ENCODE results near the gene FAM209A.
"Not testable (repeated sequence)": the region's sequence is repeated elsewhere in the genome, so short reads cannot be mapped to it uniquely, and the experiment has no call there.

Gene FAM209A

GRCh38 chr20:56524444-56524843 lies at the start of gene FAM209A:
TSS of gene FAM209A (plus strand) at chr20:56524744. CDS start at chr20:56524809, 65 bp downstream.
- DNase-seq (ENCODE audit: low read depth): not testable (repeated sequence)

- no peak for DNase-seq (ENCODE audit: low read depth)
Measured at GRCh38 chr20:56483970-56484369, 40.6 kb upstream of the FAM209A start.

- no peak for DNase-seq (ENCODE audit: low read depth)
Measured at GRCh38 chr20:56487216-56487615, 37.3 kb upstream of the FAM209A start.

GRCh38 chr20:56488566-56488965 lies 36.0 kb upstream of the FAM209A start:
- DNase-seq (ENCODE audit: low read depth): no peak

- no peak for DNase-seq (ENCODE audit: low read depth)
Measured at GRCh38 chr20:56501116-56501515, 23.4 kb upstream of the FAM209A start.

- DNase-seq (ENCODE audit: low read depth): no peak
Measured at GRCh38 chr20:56503916-56504315, 20.6 kb upstream of the FAM209A start.

GRCh38 chr20:56504373-56505005 lies 20.1 kb upstream of the FAM209A start:
- no peak for DNase-seq (ENCODE audit: low read depth)

- DNase-seq (ENCODE audit: low read depth): no peak
Measured at GRCh38 chr20:56506103-56506502, 18.4 kb upstream of the FAM209A start.

- no peak for DNase-seq (ENCODE audit: low read depth)
Measured at GRCh38 chr20:56511926-56512325, 12.6 kb upstream of the FAM209A start.

- DNase-seq (ENCODE audit: low read depth): no peak
Measured at GRCh38 chr20:56513161-56514150, 11.1 kb upstream of the FAM209A start.

GRCh38 chr20:56516631-56517030 lies 7.9 kb upstream of the FAM209A start:
- no peak for DNase-seq (ENCODE audit: low read depth)

- DNase-seq (ENCODE audit: low read depth): no peak
Measured at GRCh38 chr20:56517211-56517610, 7.3 kb upstream of the FAM209A start.

GRCh38 chr20:56517641-56518040 lies 6.9 kb upstream of the FAM209A start:
- DNase-seq (ENCODE audit: low read depth): no peak

GRCh38 chr20:56518126-56518525 lies 6.4 kb upstream of the FAM209A start:
- no peak for DNase-seq (ENCODE audit: low read depth)

GRCh38 chr20:56518721-56519398 lies 5.7 kb upstream of the FAM209A start:
- no peak for DNase-seq (ENCODE audit: low read depth)

GRCh38 chr20:56519551-56519950 lies 5.0 kb upstream of the FAM209A start:
- DNase-seq (ENCODE audit: low read depth): no peak

- DNase-seq (ENCODE audit: low read depth): no peak
Measured at GRCh38 chr20:56520180-56520579, 4.4 kb upstream of the FAM209A start.

GRCh38 chr20:56520746-56521354 lies 3.7 kb upstream of the FAM209A start:
- not testable (repeated sequence) for DNase-seq (ENCODE audit: low read depth)

GRCh38 chr20:56522311-56522710 lies 2.2 kb upstream of the FAM209A start:
- DNase-seq (ENCODE audit: low read depth): no peak

GRCh38 chr20:56527521-56527920 lies 3.0 kb downstream of the FAM209A start:
- no peak for DNase-seq (ENCODE audit: low read depth)

GRCh38 chr20:56532946-56533345 lies 8.4 kb downstream of the FAM209A start, which contains the start of gene FAM209B:
TSS of gene FAM209B (plus strand) at chr20:56533246. CDS start at chr20:56533342, 96 bp downstream.
- not testable (repeated sequence) for DNase-seq (ENCODE audit: low read depth)

GRCh38 chr20:56537997-56538396 lies 13.5 kb downstream of the FAM209A start:
- no peak for DNase-seq (ENCODE audit: low read depth)

Data from HS-27A (cell line).